Breast epithelium (tissue), 4 donors: ENCODE results near the gene PCDHGA11. TPM values are rescaled to one million over a fixed set of nuclear protein-coding genes. Genes with fewer than 3 reads are reported as not detected.
"Not testable (repeated sequence)": the region's sequence is repeated elsewhere in the genome, so short reads cannot be mapped to it uniquely, and the experiment has no call there.

Source experiments
- DNase-seq, 2 donors: peaks; one replicate each; pipeline ENCODE4 v3.0.0-alpha.2; 2019; ENCODE audit warnings: low spot score in 2 of 2
- H3K27ac ChIP-seq, 2 donors: fragments of 200-600 bp; sonication (generic) in 1 of 2; one replicate each; pipeline ENCODE4 v1.5.1; 2016 to 2019; ENCODE audit warnings: mild to moderate bottlenecking in 1 of 2
- H3K27me3 ChIP-seq, 2 donors: fragments of 200-600 bp; sonication (generic) in 1 of 2; one replicate each; pipeline versions ENCODE4 v1.5.1 to v1.6.0; 2017 to 2019; ENCODE audit warnings: control low read depth in 1 of 2, mild to moderate bottlenecking in 1 of 2
- H3K36me3 ChIP-seq: fragments of 200-600 bp; one replicate; pipeline ENCODE4 v1.5.1; 2019
- H3K4me1 ChIP-seq, 2 donors: fragments of 200-600 bp; sonication (generic); one replicate each; pipeline ENCODE4 v1.5.1; 2016 to 2019; ENCODE audit warnings: control low read depth in 1 of 2
- H3K4me3 ChIP-seq, 3 donors: fragments of 200-600 bp; sonication (generic); 1 replicate in 2 of 3; 2 replicates in 1 of 3; pipeline ENCODE4 v1.5.1; 2016 to 2019; ENCODE audit warnings: mild to moderate bottlenecking in 3 of 3, moderate library complexity in 2 of 3
- H3K9me3 ChIP-seq, 2 donors: fragments of 200-600 bp; sonication (generic) in 1 of 2; one replicate each; pipeline ENCODE4 v1.5.1; 2016 to 2019; ENCODE audit warnings: control low read depth in 1 of 2
- POLR2A ChIP-seq: fragments of 450-650 bp; IDR thresholded peaks from one replicate; pipeline ENCODE4 v1.6.1; 2016; ENCODE audit warnings: antibody characterized with exemption, mild to moderate bottlenecking, moderate library complexity
- POLR2AphosphoS5 ChIP-seq, 3 donors: sonication (generic); formaldehyde crosslinking; IDR thresholded peaks; one replicate each; pipeline ENCODE4 v1.6.1; 2017; ENCODE audit warnings: antibody characterized with exemption in 3 of 3
- intact Hi-C: fragments of 100-400 bp; cut with DNase I; formaldehyde crosslinking; loops from one replicate; pipeline ENCODE4 v1.15.1; 2023; ENCODE audit warnings: low total_unique reads
- total RNA-seq, 3 donors: library from RNA; depleted of rRNA; stranded (reverse); fragments of >200 nt; gene quantifications; one replicate each; pipeline ENCODE4 v1.1.0, GENCODE V29; 2016
- TF ChIP-seq, protein P1 (sequence below), 3 donors: fragments of 450-650 bp; IDR thresholded peaks; one replicate each; pipeline ENCODE4 v1.5.1; 2016 to 2017; ENCODE audit warnings: antibody characterized with exemption in 3 of 3, mild to moderate bottlenecking in 3 of 3, moderate library complexity in 3 of 3

The PCDHGA11 gene
- total RNA-seq, 3 donors from 2014 or later, result 5.0 to 9.8 (median 9.7) TPM

GRCh38 chr5:141389153-141390042 is 31.5 kb upstream of the PCDHGA11 start:
- H3K9me3 ChIP-seq, result peaks cover 80 to 95% of the 10 kb centered on the region in 2 donors
- no peak overlapping the region for H3K27ac ChIP-seq
- H3K27me3 ChIP-seq, result no peaks in the 10 kb centered on the region
- intact Hi-C loops, result no loop called here
- no peaks in the 10 kb centered on the region for H3K4me1 ChIP-seq
- DNase-seq, result no peak
- peak overlapping the region in 1 of 3 donors; percentile 20 for H3K4me3 ChIP-seq
- TF ChIP-seq POLR2A, result no peak
- TF ChIP-seq, protein P1, sequence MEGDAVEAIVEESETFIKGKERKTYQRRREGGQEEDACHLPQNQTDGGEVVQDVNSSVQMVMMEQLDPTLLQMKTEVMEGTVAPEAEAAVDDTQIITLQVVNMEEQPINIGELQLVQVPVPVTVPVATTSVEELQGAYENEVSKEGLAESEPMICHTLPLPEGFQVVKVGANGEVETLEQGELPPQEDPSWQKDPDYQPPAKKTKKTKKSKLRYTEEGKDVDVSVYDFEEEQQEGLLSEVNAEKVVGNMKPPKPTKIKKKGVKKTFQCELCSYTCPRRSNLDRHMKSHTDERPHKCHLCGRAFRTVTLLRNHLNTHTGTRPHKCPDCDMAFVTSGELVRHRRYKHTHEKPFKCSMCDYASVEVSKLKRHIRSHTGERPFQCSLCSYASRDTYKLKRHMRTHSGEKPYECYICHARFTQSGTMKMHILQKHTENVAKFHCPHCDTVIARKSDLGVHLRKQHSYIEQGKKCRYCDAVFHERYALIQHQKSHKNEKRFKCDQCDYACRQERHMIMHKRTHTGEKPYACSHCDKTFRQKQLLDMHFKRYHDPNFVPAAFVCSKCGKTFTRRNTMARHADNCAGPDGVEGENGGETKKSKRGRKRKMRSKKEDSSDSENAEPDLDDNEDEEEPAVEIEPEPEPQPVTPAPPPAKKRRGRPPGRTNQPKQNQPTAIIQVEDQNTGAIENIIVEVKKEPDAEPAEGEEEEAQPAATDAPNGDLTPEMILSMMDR (IDR thresholded peaks at IDR 0.05), result no peak
- no peaks in the 10 kb centered on the region for H3K36me3 ChIP-seq

GRCh38 chr5:141392429-141393198 is 28.2 kb upstream of the PCDHGA11 start, which contains the start of gene PCDHGA8:
Gene PCDHGA8, plus strand, starts transcription at chr5:141392633. Its CDS starts 181 bp downstream, at chr5:141392814.
- no peak for DNase-seq
- H3K4me1 ChIP-seq, result no peaks in the 10 kb centered on the region
- intact Hi-C loops, result no loop called here
- H3K9me3 ChIP-seq, result peaks cover 80 to 96% of the 10 kb centered on the region in 2 donors
- no peak within 1 kb of the TSS for H3K27ac ChIP-seq
- H3K4me3 ChIP-seq, result no peak within 1 kb of the TSS
- TF ChIP-seq POLR2A (no peak), POLR2AphosphoS5 (IDR thresholded peaks at IDR 0.05) (no peak)
- TF ChIP-seq, protein P1 (IDR thresholded peaks at IDR 0.05), result no peak
- no peaks in the 10 kb centered on the region for H3K36me3 ChIP-seq
- no peaks in the 10 kb centered on the region for H3K27me3 ChIP-seq

GRCh38 chr5:141393267-141393666 is 27.6 kb upstream of the PCDHGA11 start:
- H3K9me3 ChIP-seq, result peaks cover 81 to 96% of the 10 kb centered on the region in 2 donors
- intact Hi-C loops, result no loop called here
- no peaks in the 10 kb centered on the region for H3K4me1 ChIP-seq
- H3K27ac ChIP-seq, result no peak overlapping the region
- no peak overlapping the region for H3K4me3 ChIP-seq
- no peak for DNase-seq
- TF ChIP-seq POLR2A, result no peak
- TF ChIP-seq POLR2AphosphoS5 (IDR thresholded peaks at IDR 0.05), result no peak
- TF ChIP-seq, protein P1 (IDR thresholded peaks at IDR 0.05), result no peak
- no peaks in the 10 kb centered on the region for H3K27me3 ChIP-seq
- no peaks in the 10 kb centered on the region for H3K36me3 ChIP-seq

DNA sequence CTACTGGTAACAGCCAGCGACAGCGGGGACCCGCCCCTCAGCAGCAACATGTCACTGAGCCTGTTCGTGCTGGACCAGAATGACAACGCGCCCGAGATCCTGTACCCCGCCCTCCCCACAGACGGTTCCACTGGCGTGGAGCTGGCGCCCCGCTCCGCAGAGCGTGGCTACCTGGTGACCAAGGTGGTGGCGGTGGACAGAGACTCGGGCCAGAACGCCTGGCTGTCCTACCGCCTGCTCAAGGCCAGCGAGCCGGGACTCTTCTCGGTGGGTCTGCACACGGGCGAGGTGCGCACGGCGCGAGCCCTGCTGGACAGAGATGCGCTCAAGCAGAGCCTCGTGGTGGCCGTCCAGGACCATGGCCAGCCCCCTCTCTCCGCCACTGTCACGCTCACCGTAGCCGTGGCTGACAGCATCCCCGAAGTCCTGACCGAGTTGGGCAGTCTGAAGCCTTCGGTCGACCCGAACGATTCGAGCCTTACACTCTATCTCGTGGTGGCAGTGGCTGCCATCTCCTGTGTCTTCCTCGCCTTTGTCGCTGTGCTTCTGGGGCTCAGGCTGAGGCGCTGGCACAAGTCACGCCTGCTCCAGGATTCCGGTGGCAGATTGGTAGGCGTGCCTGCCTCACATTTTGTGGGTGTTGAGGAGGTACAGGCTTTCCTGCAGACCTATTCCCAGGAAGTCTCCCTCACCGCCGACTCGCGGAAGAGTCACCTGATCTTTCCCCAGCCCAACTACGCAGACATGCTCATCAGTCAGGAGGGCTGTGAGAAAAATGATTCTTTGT is 26.3 kb upstream of the PCDHGA11 start:
- H3K36me3 ChIP-seq, H3K27ac ChIP-seq, H3K4me1 ChIP-seq, H3K27me3 ChIP-seq, intact Hi-C loops, DNase-seq: not testable (repeated sequence)
- peak overlapping the region in 1 of 3 donors; percentile 30 for H3K4me3 ChIP-seq
- peaks cover 81 to 95% of the 10 kb centered on the region in 2 donors for H3K9me3 ChIP-seq
